NCI-H748 treated with DMSO at 0.1 percent for 48 hours (cell line): Measurements from ENCODE around the gene CDK1.

Experiments used
- DNase-seq: peaks from one replicate; lab custom pipeline; 2025; lab: John Stamatoyannopoulos, UW

Gene CDK1

DNA sequence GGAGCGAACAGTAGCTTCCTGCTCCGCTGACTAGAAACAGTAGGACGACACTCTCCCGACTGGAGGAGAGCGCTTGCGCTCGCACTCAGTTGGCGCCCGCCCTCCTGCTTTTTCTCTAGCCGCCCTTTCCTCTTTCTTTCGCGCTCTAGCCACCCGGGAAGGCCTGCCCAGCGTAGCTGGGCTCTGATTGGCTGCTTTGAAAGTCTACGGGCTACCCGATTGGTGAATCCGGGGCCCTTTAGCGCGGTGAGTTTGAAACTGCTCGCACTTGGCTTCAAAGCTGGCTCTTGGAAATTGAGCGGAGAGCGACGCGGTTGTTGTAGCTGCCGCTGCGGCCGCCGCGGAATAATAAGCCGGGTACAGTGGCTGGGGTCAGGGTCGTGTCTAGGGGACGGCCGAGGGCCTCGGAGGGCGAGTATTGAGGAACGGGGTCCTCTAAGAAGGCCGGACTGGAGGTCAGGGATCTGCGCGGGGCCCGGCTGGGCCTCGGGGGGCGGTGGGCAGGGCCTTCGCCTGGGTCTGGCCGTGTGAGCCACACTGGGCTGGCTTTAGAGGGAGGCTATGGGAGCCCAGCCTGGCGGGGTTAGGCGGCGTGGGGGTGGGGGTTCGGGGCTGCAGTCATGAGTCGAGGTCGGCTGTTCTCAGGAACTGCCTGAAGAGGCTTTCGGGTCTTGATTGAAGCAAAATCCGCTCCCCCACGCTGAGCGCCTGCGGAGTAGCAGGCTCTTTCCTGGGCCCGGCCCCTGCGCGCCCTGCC, at the start of gene CDK1:
TSS of gene CDK1 (plus strand) at position 265 of the 757 bp plus-strand sequence. CDS start 1,688 bp downstream, outside the sequence.
- DNase-seq = peak; percentile 91

GRCh38 chr10:60729106-60729505, 49.2 kb upstream of the CDK1 start:
- no peak for DNase-seq

DNA sequence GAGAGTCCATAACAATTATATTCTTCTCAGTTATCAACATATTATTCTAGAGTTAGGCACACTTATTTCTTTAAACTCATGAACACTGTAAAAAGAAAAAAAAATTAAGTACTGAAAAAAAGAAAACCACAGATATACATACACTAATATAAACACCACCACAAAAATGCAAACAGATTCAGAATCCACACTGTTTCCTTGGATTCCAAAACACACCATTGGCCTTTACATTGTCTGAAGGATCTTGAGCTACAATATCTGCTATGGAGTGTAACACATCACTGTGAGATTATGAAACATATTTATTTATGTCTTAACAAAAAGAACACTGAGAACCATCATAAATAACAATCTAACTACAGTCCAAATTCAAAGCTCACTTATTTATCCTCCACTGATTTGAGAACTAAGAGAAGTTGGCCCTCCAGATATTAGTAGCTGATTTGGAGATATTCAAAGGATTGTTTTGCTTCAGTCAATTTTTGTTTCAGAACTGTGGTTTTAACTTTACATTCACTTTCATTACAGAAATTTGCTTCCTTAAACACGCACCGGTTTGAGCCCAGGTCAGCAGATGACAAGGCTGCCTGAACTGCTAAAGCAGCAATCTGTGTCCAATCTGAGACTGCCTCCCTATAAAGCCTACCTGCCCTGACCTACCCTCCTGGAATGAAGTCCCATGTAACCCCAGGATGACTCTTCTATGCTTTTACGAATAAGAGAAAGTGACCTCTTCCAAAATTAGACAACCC, 47.0 kb upstream of the CDK1 start:
- no peak for DNase-seq

- no peak for DNase-seq
Observed at GRCh38 chr10:60732198-60732806, 46.0 kb upstream of the CDK1 start.

GRCh38 chr10:60732807-60733516, 45.3 kb upstream of the CDK1 start:
- DNase-seq = no peak

DNA sequence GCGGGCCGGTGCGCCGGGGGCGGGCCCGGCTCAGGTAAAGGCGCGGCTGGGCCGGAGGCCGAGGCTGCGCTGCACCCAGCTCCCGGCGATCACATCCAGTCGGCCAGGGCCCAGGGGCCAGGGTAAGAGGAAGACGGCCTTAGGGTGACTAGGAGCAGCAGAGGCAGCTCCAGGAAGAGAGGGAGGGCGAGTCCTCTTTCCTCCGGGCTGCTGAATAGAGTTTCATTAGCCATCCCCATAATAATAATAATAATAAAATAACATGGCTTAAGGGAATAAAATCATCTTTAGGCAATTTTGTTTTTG, 44.8 kb upstream of the CDK1 start:
- DNase-seq = peak; percentile 24

DNA sequence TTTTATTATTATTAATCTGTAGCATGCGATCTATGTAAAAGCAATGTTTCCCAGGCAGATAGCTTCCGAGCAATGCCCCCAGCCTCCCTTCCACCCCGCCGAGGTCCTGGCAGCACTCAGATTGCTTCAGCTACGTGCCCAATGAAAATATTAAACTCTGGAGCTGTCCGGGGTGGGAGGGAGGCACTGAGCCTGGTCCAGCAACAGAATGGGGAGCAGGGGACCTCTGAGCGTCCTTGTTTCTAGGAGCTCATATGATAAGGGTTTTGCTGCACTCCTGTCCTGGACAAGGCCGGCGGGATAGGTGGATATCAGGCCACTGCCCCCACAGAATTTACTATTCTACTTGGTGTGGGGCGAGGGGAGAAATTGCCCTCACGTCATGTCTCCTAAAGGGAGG, 44.5 kb upstream of the CDK1 start:
- no peak for DNase-seq

DNA sequence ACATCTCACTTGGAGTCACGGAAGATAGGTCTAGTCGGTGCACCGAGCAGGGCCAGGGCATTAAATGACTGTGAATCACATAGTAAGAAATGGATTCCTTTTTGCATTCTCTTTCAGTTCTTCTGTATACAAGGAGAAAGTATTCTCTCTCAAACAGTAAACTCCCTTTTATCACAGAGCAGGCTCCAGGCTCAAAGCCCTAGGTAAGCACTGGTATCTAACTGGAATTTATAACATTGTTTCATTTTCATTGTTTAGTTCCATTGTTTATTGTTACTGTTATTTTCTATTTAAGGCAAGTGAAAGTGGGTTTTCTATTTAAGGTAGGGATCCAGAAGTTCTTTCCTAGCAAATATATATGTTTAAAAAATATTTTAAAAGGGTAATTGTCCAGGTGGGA, 44.1 kb upstream of the CDK1 start:
- DNase-seq = no peak

- no peak for DNase-seq
Observed at GRCh38 chr10:60735244-60735643, 43.0 kb upstream of the CDK1 start.

DNA sequence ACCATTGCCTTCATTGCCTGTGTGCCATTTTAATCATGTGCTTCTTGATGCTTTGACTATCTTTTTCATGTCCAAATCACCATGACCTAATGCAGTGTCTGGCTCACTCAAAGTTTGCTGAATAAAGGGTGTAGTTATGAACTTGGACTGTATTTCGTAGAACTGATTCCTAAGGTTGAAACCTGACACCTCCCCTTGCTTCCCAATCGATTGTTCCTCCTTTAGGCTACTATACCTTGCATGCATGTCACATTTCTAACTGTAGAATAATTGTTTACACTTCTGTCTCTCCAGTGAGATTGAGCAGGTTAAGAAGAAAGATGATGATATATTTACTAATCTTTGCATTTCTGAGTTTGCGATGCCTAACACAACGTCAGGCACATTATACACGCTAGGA, 41.0 kb upstream of the CDK1 start:
- DNase-seq = no peak

GRCh38 chr10:60739558-60739957, 38.7 kb upstream of the CDK1 start:
- DNase-seq = no peak

GRCh38 chr10:60742512-60742911, 35.8 kb upstream of the CDK1 start:
- no peak for DNase-seq

GRCh38 chr10:60747817-60748469, 30.3 kb upstream of the CDK1 start:
- no peak for DNase-seq

- DNase-seq = no peak
Observed at GRCh38 chr10:60753152-60753551, 25.1 kb upstream of the CDK1 start.

GRCh38 chr10:60753817-60754216, 24.5 kb upstream of the CDK1 start:
- DNase-seq = no peak

DNA sequence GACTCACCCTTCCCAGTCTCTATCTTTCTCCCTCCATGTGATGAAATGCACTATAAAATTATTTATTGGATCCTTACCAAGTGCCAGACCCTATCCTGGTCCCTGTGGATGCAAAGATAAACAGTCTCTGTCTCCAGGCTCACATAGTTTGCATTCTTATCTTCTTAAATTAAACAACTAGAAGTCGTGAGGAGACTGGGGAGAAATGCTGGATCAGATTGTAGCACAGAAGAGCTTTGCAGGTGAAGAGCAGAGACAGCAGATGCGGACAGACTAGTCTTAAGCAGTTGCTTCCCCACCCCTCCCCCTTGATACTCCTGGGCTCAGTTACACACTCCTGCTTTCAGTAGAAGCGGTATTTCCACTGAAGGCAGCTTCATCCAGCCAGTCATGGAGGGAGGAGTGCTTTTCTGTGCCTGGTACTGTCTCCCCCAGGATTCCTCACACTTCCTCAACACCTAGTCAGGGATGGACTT, 20.8 kb upstream of the CDK1 start:
- no peak for DNase-seq

DNA sequence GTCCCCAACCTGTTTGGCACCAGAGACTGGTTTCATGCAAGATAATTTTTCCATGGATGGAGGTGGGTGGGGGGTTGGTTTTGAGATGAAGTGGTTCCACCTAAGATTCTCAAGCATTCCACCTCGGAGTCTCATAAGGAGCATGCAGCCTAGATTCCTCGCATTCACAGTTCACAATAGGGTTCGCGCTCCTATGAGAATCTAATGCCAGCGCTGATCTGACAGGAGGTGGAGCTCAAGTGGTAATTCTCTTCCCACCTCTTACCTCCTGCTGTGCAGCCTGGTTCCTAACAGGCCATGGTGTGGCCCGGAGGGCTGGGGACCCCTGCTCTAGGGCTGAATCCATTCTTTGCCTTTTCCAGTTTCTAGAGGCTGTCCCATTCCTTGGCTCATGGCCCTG, 19.1 kb upstream of the CDK1 start:
- no peak for DNase-seq

DNA sequence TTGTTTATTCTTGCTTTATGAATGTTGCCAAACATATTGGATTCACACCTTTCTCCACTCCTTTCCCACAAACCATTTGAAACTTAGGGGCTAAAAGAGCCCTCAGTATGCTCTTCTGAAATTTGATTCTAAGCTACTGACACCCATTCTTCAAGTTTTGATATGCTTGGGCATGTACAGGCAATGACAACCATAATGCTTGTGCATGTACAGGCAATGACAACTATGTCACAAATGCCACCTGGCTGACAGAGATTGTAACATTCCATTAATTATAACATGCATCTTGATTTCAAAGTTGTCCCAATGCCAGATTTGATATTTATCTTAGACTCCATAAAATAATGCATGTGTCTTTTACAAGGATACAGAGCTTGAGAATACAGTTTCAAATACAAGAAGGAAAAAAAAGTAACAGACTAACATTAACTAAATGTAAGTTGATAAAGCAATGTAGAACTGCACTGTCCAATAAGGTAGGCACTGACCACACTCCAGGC, 17.5 kb upstream of the CDK1 start:
- no peak for DNase-seq

DNA sequence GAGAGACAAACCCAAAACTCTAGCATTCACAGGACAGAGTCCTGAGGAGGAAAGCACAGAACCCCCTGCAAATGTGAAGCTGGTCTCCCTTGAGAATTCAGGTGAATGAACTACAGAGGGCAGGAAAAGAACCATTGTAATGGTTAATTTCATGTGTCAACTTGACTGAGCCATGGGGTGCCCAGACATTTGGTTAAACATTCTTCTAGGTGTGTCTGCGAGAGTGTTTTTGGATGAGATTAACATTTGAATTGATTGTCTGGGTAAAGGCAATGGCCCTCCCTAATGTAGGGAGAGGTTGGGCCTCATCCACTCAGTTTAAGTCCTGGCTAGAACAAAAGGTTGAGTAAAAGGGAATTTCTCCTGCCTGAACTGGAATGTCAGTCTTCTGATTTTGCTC, 15.7 kb upstream of the CDK1 start:
- no peak for DNase-seq

- no peak for DNase-seq
Observed at GRCh38 chr10:60767424-60767823, 10.9 kb upstream of the CDK1 start.

DNA sequence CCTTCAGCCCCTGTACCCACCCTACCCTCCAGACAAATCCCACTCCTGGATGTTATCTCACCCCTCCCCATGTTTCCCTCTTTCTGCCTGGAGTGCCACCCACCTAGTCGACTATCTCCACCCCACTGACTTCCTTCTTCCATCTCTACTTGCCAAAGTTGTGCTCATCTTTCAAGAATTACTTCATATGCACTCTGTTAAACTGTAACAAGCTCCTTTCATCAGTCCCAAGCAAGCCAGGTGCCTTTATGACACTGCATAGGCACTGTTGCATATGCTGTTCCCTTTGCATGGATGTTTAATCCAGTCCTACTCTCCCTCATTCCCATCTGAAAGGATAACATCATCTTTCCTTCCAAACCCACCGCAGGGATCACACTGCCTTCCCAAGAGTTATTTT, 8.9 kb upstream of the CDK1 start:
- DNase-seq = no peak

GRCh38 chr10:60777696-60778213, 523 bp upstream of the CDK1 start:
- no peak for DNase-seq
